KMS-11 (cell line): Measurements from ENCODE around the gene FSHR.

Experiments
- H2AFZ ChIP-seq: fragments of 200-600 bp; sonication (generic); 2 replicates; pipeline ENCODE4 v1.6.1; 2016; ENCODE audit warnings: antibody characterized with exemption, mixed run types, low read depth
- H3K27ac ChIP-seq: fragments of 200-600 bp; sonication (generic); 2 replicates; pipeline ENCODE4 v1.6.1; 2016; ENCODE audit warnings: mild to moderate bottlenecking, mixed run types
- H3K27me3 ChIP-seq: fragments of 200-600 bp; sonication (generic); 2 replicates; pipeline ENCODE4 v1.6.1; 2017; ENCODE audit warnings: mild to moderate bottlenecking, low read depth, mixed run types, moderate library complexity; ENCODE audit not compliant: insufficient read depth
- H3K36me3 ChIP-seq: fragments of 200-600 bp; sonication (generic); 2 replicates; pipeline ENCODE4 v1.6.1; 2017; ENCODE audit warnings: mild to moderate bottlenecking, mixed run types; ENCODE audit not compliant: insufficient read depth
- H3K4me1 ChIP-seq: fragments of 200-600 bp; sonication (generic); 2 replicates; pipeline ENCODE4 v1.6.1; 2016; ENCODE audit warnings: mild to moderate bottlenecking, low read depth, mixed run types; ENCODE audit not compliant: poor library complexity, severe bottlenecking
- H3K4me2 ChIP-seq: fragments of 200-600 bp; sonication (generic); 2 replicates; pipeline ENCODE4 v1.7.0; 2016; ENCODE audit warnings: mild to moderate bottlenecking, mixed run types
- H3K4me3 ChIP-seq: fragments of 200-600 bp; sonication (generic); IDR thresholded peaks from 2 replicates; pipeline ENCODE4 v1.6.1; 2017; ENCODE audit warnings: low read depth, low read length, mixed read lengths; ENCODE audit not compliant: insufficient read depth
- H3K79me2 ChIP-seq: fragments of 200-600 bp; sonication (generic); 2 replicates; pipeline ENCODE4 v1.6.1; 2016; ENCODE audit warnings: low read depth, mixed run types; ENCODE audit not compliant: insufficient read depth
- H3K9ac ChIP-seq: fragments of 200-600 bp; sonication (generic); 2 replicates; pipeline ENCODE4 v1.6.1; 2016; ENCODE audit warnings: mild to moderate bottlenecking, mixed run types
- H4K20me1 ChIP-seq: fragments of 200-600 bp; sonication (generic); 2 replicates; pipeline ENCODE4 v1.6.1; 2016; ENCODE audit warnings: mild to moderate bottlenecking, mixed run types; ENCODE audit not compliant: insufficient read depth
- CTCF ChIP-seq: fragments of 200-600 bp; sonication (generic); conservative IDR thresholded peaks from 2 replicates; pipeline ENCODE4 v1.6.1; 2017; ENCODE audit warnings: low read depth, mild to moderate bottlenecking, antibody characterized with exemption, low read length, moderate library complexity, mixed read lengths

FSHR gene

GRCh38 chr2:49146401-49146800, 7.9 kb downstream of the FSHR start:
- no peaks in the 10 kb centered on the region for H3K36me3 ChIP-seq
- no peak overlapping the region for H3K9ac ChIP-seq
- H2AFZ ChIP-seq, result no peak overlapping the region
- TF ChIP-seq CTCF, result no peak
- no peaks in the 10 kb centered on the region for H3K27me3 ChIP-seq
- no peaks in the 10 kb centered on the region for H4K20me1 ChIP-seq
- H3K4me3 ChIP-seq, result no peak overlapping the region
- no peaks in the 10 kb centered on the region for H3K4me1 ChIP-seq
- no peak overlapping the region for H3K4me2 ChIP-seq
- no peaks in the 10 kb centered on the region for H3K79me2 ChIP-seq
- no peak overlapping the region for H3K27ac ChIP-seq

GRCh38 chr2:49131801-49132200, 22.5 kb downstream of the FSHR start:
- H3K36me3 ChIP-seq, result no peaks in the 10 kb centered on the region
- no peaks in the 10 kb centered on the region for H4K20me1 ChIP-seq
- no peak overlapping the region for H3K4me3 ChIP-seq
- H3K9ac ChIP-seq, result no peak overlapping the region
- no peaks in the 10 kb centered on the region for H3K27me3 ChIP-seq
- H2AFZ ChIP-seq, result no peak overlapping the region
- no peak for TF ChIP-seq CTCF
- no peak overlapping the region for H3K4me2 ChIP-seq
- no peak overlapping the region for H3K27ac ChIP-seq
- H3K79me2 ChIP-seq, result no peaks in the 10 kb centered on the region
- no peaks in the 10 kb centered on the region for H3K4me1 ChIP-seq

- no peaks in the 10 kb centered on the region for H3K36me3 ChIP-seq
- TF ChIP-seq CTCF, result no peak
- H2AFZ ChIP-seq, result no peak overlapping the region
- H3K9ac ChIP-seq, result no peak overlapping the region
- no peaks in the 10 kb centered on the region for H3K27me3 ChIP-seq
- no peak overlapping the region for H3K27ac ChIP-seq
- no peak overlapping the region for H3K4me2 ChIP-seq
- H3K79me2 ChIP-seq, result no peaks in the 10 kb centered on the region
- H4K20me1 ChIP-seq, result no peaks in the 10 kb centered on the region
- no peak overlapping the region for H3K4me3 ChIP-seq
- no peaks in the 10 kb centered on the region for H3K4me1 ChIP-seq
Observed at GRCh38 chr2:49129034-49129433, 25.3 kb downstream of the FSHR start.

DNA sequence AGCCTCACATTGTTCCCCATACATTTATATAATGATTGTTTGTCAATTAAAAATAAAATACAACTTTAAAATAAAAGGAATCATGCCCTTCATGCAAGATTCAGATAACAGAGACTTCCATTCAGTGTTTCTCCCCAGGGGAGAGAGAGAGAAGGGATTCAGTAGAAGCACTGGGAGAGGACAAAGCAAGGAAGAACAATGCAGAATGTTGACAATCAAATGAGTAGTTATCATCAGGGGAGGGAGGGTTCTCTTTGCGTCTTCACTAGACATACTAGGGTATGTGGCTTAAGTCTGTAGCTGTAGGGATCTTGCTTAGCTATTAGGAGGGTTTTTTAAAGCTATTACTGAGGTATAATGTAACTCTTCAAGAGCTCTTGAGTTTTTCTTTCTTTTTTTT, 30.7 kb downstream of the FSHR start:
- no peak overlapping the region for H3K9ac ChIP-seq
- H3K79me2 ChIP-seq, result no peaks in the 10 kb centered on the region
- H3K27ac ChIP-seq, result no peak overlapping the region
- H2AFZ ChIP-seq, result no peak overlapping the region
- H3K36me3 ChIP-seq, result no peaks in the 10 kb centered on the region
- H3K27me3 ChIP-seq, result no peaks in the 10 kb centered on the region
- H3K4me1 ChIP-seq, result no peaks in the 10 kb centered on the region
- H4K20me1 ChIP-seq, result no peaks in the 10 kb centered on the region
- no peak for TF ChIP-seq CTCF
- no peak overlapping the region for H3K4me3 ChIP-seq
- H3K4me2 ChIP-seq, result no peak overlapping the region

DNA sequence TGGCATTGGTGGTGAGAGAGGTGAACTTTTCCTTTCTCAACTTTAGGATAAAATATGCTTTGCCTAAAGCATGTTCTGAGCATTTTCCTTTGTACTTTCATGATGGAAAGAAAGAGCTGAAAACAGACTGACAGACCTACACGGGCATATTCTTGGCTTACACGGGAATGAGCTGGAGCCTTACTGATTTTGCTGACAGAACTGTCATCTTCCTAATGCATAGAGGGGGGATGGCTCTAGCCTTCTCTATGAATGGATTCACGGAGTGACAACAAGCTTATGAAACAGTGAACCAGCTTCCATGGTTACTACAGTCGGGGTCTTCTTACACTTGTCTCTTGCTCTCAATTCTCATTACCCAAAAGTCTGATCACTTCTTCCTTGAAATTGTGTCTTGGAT, 32.2 kb downstream of the FSHR start:
- no peaks in the 10 kb centered on the region for H3K27me3 ChIP-seq
- no peak for TF ChIP-seq CTCF
- H2AFZ ChIP-seq, result no peak overlapping the region
- H3K4me1 ChIP-seq, result no peaks in the 10 kb centered on the region
- no peak overlapping the region for H3K9ac ChIP-seq
- H3K79me2 ChIP-seq, result no peaks in the 10 kb centered on the region
- H3K27ac ChIP-seq, result no peak overlapping the region
- no peak overlapping the region for H3K4me2 ChIP-seq
- no peaks in the 10 kb centered on the region for H4K20me1 ChIP-seq
- H3K36me3 ChIP-seq, result no peaks in the 10 kb centered on the region
- no peak overlapping the region for H3K4me3 ChIP-seq
